Measurements from ENCODE around the gene SYT7. TPM values are rescaled to one million over a fixed set of nuclear protein-coding genes. Genes with fewer than 3 reads are reported as not detected.

Gene SYT7
- total and polyA plus RNA-seq, 2 of the 8 experiments (the other 6 are each of a cell fraction or from before 2014, with no cell fraction given) = 9.6 to 10.5 TPM

GRCh38 chr11:61560751-61561150, 20.1 kb downstream of the SYT7 start (continued):
- TF ChIP-seq JUND (IDR thresholded peaks at IDR 0.05; ENCODE audit: low read length) (no peak), E2F6 (IDR thresholded peaks at IDR 0.05) (no peak), CTBP2 (IDR thresholded peaks at IDR 0.05; ENCODE audit: borderline replicate concordance, insufficient read depth, insufficient read length, low read length) (no peak)

All from H1 (cell line).